Endodermal cell (in vitro differentiated cells): Measurements from ENCODE around the gene MCOLN2. TPM values are rescaled to one million over a fixed set of nuclear protein-coding genes. Genes with fewer than 3 reads are reported as not detected.

Experiments used
- DNase-seq: peaks from one replicate; pipeline ENCODE4 v3.0.0-alpha.2; 2017
- H3K27ac ChIP-seq: 2 replicates; pipeline ENCODE4 v1.5.1; 2013; ENCODE audit warnings: mild to moderate bottlenecking, low read depth, low read length, moderate library complexity
- H3K27me3 ChIP-seq: 2 replicates; pipeline ENCODE4 v1.6.1; 2013; ENCODE audit warnings: mild to moderate bottlenecking, low read length, moderate library complexity; ENCODE audit not compliant: insufficient read depth, control insufficient read depth, poor library complexity, severe bottlenecking
- H3K36me3 ChIP-seq: 2 replicates; pipeline ENCODE4 v1.7.0; 2013; ENCODE audit warnings: mild to moderate bottlenecking, low read length, moderate library complexity; ENCODE audit not compliant: control insufficient read depth, insufficient read depth
- H3K4me1 ChIP-seq: one replicate; pipeline ENCODE4 v1.7.0; 2013; ENCODE audit warnings: low read length; ENCODE audit not compliant: control insufficient read depth, insufficient read depth
- H3K4me3 ChIP-seq: 2 replicates; pipeline ENCODE4 v1.5.1; 2013; ENCODE audit warnings: mild to moderate bottlenecking, low read length, moderate library complexity
- H3K9ac ChIP-seq: 2 replicates; pipeline ENCODE4 v1.6.1; 2013; ENCODE audit warnings: mild to moderate bottlenecking, low read length, moderate library complexity; ENCODE audit not compliant: poor library complexity, severe bottlenecking; ENCODE audit errors: extremely low read depth
- H3K9me3 ChIP-seq: 2 replicates; pipeline ENCODE4 v1.6.1; 2013; ENCODE audit warnings: mild to moderate bottlenecking, low read length, moderate library complexity; ENCODE audit not compliant: control insufficient read depth
- H3K27ac Mint-ChIP-seq: 2 replicates; pipeline ENCODE4 v1.8.0; 2020; ENCODE audit warnings: mixed read lengths
- H3K27me3 Mint-ChIP-seq: 2 replicates; pipeline ENCODE4 v1.8.0; 2021; ENCODE audit warnings: mild to moderate bottlenecking, mixed read lengths; ENCODE audit not compliant: insufficient read depth
- H3K36me3 Mint-ChIP-seq: 2 replicates; pipeline ENCODE4 v1.8.0; 2020; ENCODE audit warnings: low read depth, mixed read lengths
- H3K4me1 Mint-ChIP-seq: 2 replicates; pipeline ENCODE4 v1.8.0; 2020; ENCODE audit warnings: mixed read lengths
- H3K4me3 Mint-ChIP-seq: 2 replicates; pipeline ENCODE4 v1.8.0; 2020; ENCODE audit warnings: mild to moderate bottlenecking, moderate library complexity, mixed read lengths
- H3K9me3 Mint-ChIP-seq: 2 replicates; pipeline ENCODE4 v1.8.0; 2020; ENCODE audit warnings: mild to moderate bottlenecking, mixed read lengths
- WGBS, 2 experiments: methylation state at CpG; one replicate each; pipeline versions ENCODE4 v1.1.5 to v1.1.7; 2013; ENCODE audit warnings: missing lambda C conversion rate in 2 of 2, mixed read lengths in 1 of 2; ENCODE audit not compliant: insufficient coverage in 1 of 2, insufficient read length in 1 of 2; 5-methylcytosine and 5-hydroxymethylcytosine counted together
- total RNA-seq, 2 donors: library from RNA; stranded (reverse); fragmentation: NEBNext Ultra II Directional in 1 of 2; extraction: Animal tissue kit (Norgen Biotek cat#: 25700) in 1 of 2; gene quantifications; 2 replicates in 1 of 2; 3 replicates in 1 of 2; pipeline ENCODE4 v1.2.1, GENCODE V29; 2021
- TF ChIP-seq, protein P1 (sequence below): fragments of 200-600 bp; sonication (generic); conservative IDR thresholded peaks from 2 replicates; pipeline ENCODE4 v1.5.0; 2021; ENCODE audit warnings: antibody characterized with exemption, mild to moderate bottlenecking

MCOLN2 gene
- total RNA-seq, 2 donors from 2014 or later: 0.20 to 0.29 TPM

DNA sequence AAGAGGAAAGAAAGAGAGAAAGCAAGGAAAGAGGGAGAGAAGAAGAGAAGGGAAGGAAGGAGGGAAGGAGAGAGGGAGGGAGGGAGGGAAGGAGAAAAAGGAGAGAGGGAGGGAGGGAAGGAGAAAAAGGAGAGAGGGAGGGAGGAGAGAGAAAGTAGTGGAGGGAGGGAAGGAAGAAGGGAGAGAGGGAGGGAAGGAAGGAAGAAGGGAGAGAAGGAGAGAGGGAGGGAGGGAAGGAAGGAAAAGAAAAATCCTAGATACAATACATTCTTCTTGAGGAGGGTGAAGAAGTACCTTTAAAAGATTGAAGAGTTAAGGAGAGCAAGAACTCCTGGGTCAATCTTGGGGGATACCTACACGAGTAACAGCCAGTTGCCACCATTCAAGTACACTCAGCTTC is 29.2 kb downstream of the MCOLN2 start:
- no peak overlapping the region for H3K4me3 Mint-ChIP-seq
- TF ChIP-seq, protein P1, sequence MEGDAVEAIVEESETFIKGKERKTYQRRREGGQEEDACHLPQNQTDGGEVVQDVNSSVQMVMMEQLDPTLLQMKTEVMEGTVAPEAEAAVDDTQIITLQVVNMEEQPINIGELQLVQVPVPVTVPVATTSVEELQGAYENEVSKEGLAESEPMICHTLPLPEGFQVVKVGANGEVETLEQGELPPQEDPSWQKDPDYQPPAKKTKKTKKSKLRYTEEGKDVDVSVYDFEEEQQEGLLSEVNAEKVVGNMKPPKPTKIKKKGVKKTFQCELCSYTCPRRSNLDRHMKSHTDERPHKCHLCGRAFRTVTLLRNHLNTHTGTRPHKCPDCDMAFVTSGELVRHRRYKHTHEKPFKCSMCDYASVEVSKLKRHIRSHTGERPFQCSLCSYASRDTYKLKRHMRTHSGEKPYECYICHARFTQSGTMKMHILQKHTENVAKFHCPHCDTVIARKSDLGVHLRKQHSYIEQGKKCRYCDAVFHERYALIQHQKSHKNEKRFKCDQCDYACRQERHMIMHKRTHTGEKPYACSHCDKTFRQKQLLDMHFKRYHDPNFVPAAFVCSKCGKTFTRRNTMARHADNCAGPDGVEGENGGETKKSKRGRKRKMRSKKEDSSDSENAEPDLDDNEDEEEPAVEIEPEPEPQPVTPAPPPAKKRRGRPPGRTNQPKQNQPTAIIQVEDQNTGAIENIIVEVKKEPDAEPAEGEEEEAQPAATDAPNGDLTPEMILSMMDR: no peak
- H3K36me3 ChIP-seq: no peaks in the 10 kb centered on the region
- H3K27me3 ChIP-seq: no peaks in the 10 kb centered on the region
- H3K4me3 ChIP-seq: no peak overlapping the region
- no peaks in the 10 kb centered on the region for H3K4me1 ChIP-seq
- H3K9me3 ChIP-seq: no peaks in the 10 kb centered on the region
- WGBS, 2 experiments: 75 to 84% methylated on average over 1 of the region's 1 CpG
- no peaks in the 10 kb centered on the region for H3K36me3 Mint-ChIP-seq
- H3K27me3 Mint-ChIP-seq: peaks cover 1% of the 10 kb centered on the region
- no peak overlapping the region for H3K27ac ChIP-seq
- peaks cover 4% of the 10 kb centered on the region for H3K9me3 Mint-ChIP-seq
- H3K9ac ChIP-seq: no peak overlapping the region
- H3K27ac Mint-ChIP-seq: no peak overlapping the region
- no peaks in the 10 kb centered on the region for H3K4me1 Mint-ChIP-seq
- no peak for DNase-seq

DNA sequence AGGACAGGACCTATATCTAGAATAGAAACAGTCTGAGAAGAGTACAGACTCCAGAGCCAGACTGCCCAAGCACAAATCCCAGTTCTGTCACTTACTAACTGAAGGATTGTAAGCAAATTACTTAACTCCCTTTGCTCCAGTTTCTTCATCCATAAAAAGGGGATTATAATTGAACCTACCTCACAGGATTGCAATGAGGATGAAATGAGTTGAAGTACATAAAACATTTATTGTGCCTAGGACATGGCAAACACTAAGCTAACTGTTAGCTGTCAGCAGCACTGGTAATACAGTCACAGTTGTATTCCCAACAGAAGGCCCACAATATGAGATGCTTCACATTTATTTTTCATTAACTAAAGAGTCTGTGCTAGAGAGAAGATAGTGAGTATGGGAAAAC is 33.9 kb downstream of the MCOLN2 start:
- TF ChIP-seq, protein P1: no peak
- peaks cover 4% of the 10 kb centered on the region for H3K9me3 Mint-ChIP-seq
- H3K36me3 ChIP-seq: no peaks in the 10 kb centered on the region
- H3K9ac ChIP-seq: no peak overlapping the region
- H3K9me3 ChIP-seq: no peaks in the 10 kb centered on the region
- H3K27ac ChIP-seq: no peak overlapping the region
- H3K4me3 Mint-ChIP-seq: no peak overlapping the region
- no peaks in the 10 kb centered on the region for H3K36me3 Mint-ChIP-seq
- no peaks in the 10 kb centered on the region for H3K4me1 ChIP-seq
- no peak for DNase-seq
- no peaks in the 10 kb centered on the region for H3K27me3 ChIP-seq
- H3K4me1 Mint-ChIP-seq: no peaks in the 10 kb centered on the region
- H3K4me3 ChIP-seq: no peak overlapping the region
- no peaks in the 10 kb centered on the region for H3K27me3 Mint-ChIP-seq
- no peak overlapping the region for H3K27ac Mint-ChIP-seq

DNA sequence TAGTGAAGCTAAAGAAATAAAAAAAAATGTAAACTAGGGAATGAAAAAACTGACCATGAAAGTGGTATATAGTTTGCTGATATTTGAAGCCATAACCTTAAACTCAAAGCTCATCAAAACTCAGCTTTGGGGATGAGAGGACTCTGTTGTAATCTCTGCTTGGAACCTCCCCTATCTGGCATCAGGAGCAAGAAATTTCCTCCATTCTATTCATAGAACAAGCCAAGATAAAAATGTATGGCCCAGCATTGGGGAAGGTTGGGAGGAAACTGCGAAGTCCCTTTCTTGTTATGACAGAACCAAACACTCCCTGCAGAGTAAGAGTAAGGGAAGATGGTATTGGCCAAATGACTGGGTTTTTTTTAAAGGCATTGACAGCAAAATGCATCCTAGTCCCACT is 35.6 kb downstream of the MCOLN2 start:
- DNase-seq: no peak
- peaks cover 4% of the 10 kb centered on the region for H3K9me3 Mint-ChIP-seq
- 89% methylated on average over 1 of the region's 1 CpG; no CpG with 5 or more reads in 1 of the 2 experiments for WGBS, 2 experiments
- no peaks in the 10 kb centered on the region for H3K27me3 Mint-ChIP-seq
- H3K9me3 ChIP-seq: no peaks in the 10 kb centered on the region
- H3K4me3 Mint-ChIP-seq: no peak overlapping the region
- no peaks in the 10 kb centered on the region for H3K4me1 Mint-ChIP-seq
- no peaks in the 10 kb centered on the region for H3K36me3 Mint-ChIP-seq
- no peak overlapping the region for H3K9ac ChIP-seq
- no peaks in the 10 kb centered on the region for H3K27me3 ChIP-seq
- no peak overlapping the region for H3K4me3 ChIP-seq
- TF ChIP-seq, protein P1: no peak
- H3K4me1 ChIP-seq: no peaks in the 10 kb centered on the region
- H3K36me3 ChIP-seq: no peaks in the 10 kb centered on the region
- no peak overlapping the region for H3K27ac Mint-ChIP-seq
- no peak overlapping the region for H3K27ac ChIP-seq
